Endothelial cell (in vitro differentiated cells): ENCODE results near the gene ZSWIM3. TPM values are rescaled to one million over a fixed set of nuclear protein-coding genes. Genes with fewer than 3 reads are reported as not detected.

Experiments
- DNase-seq: peaks from one replicate; pipeline ENCODE4 v3.0.0; 2021; ENCODE audit warnings: low spot score
- H3K27ac Mint-ChIP-seq: one replicate; pipeline ENCODE4 v1.8.0; 2021; ENCODE audit warnings: mixed read lengths, inconsistent platforms; ENCODE audit not compliant: unreplicated experiment
- H3K27me3 Mint-ChIP-seq: one replicate; pipeline ENCODE4 v1.8.0; 2021; ENCODE audit warnings: mild to moderate bottlenecking, moderate library complexity, mixed read lengths, inconsistent platforms; ENCODE audit not compliant: unreplicated experiment
- H3K36me3 Mint-ChIP-seq: one replicate; pipeline ENCODE4 v1.8.0; 2021; ENCODE audit warnings: mild to moderate bottlenecking, low read depth, mixed read lengths, inconsistent platforms; ENCODE audit not compliant: unreplicated experiment
- H3K4me1 Mint-ChIP-seq: one replicate; pipeline ENCODE4 v1.8.0; 2021; ENCODE audit warnings: mild to moderate bottlenecking, mixed read lengths, inconsistent platforms; ENCODE audit not compliant: unreplicated experiment
- H3K4me3 Mint-ChIP-seq: one replicate; pipeline ENCODE4 v1.8.0; 2021; ENCODE audit warnings: mild to moderate bottlenecking, mixed read lengths, inconsistent platforms; ENCODE audit not compliant: unreplicated experiment
- H3K9me3 Mint-ChIP-seq: one replicate; pipeline ENCODE4 v1.8.0; 2021; ENCODE audit warnings: mixed read lengths, inconsistent platforms; ENCODE audit not compliant: unreplicated experiment
- CTCF ChIP-seq: fragments of 200-600 bp; sonication (generic); IDR thresholded peaks from one replicate; pipeline ENCODE4 v1.5.0; 2021; ENCODE audit warnings: antibody characterized with exemption; ENCODE audit not compliant: unreplicated experiment
- total RNA-seq: library from RNA; stranded (reverse); fragmentation: NEBNext Ultra II Directional; extraction: Animal tissue kit (Norgen Biotek cat#: 25700); gene quantifications from one replicate; pipeline ENCODE4 v1.2.1, GENCODE V29; 2021; ENCODE audit not compliant: unreplicated experiment

The ZSWIM3 gene
- total RNA-seq, 1 donor from 2014 or later: 6.7 TPM

GRCh38 chr20:45890077-45890984 is 32.9 kb downstream of the ZSWIM3 start:
- TF ChIP-seq CTCF: peak; percentile 59
- DNase-seq: peak; percentile 87
- Mint-ChIP-seq H3K27me3 (peaks cover 15% of the 10 kb centered on the region), H3K36me3 (peaks cover 8% of the 10 kb centered on the region), H3K4me3 (peak overlapping the region; percentile 90), H3K4me1 (peaks cover 8% of the 10 kb centered on the region), H3K9me3 (no peaks in the 10 kb centered on the region), H3K27ac (no peak overlapping the region)

GRCh38 chr20:45890985-45891983 is 33.9 kb downstream of the ZSWIM3 start, which contains the start of the genes CTSA and NEURL2:
CTSA (plus strand) TSS chr20:45891335; CDS start chr20:45891569, 234 bp downstream.
NEURL2 (minus strand) TSS chr20:45891208; CDS start chr20:45890991, 217 bp downstream.
- peak; percentile 79 for DNase-seq
- H3K9me3 Mint-ChIP-seq: no peaks in the 10 kb centered on the region
- H3K4me3 Mint-ChIP-seq: peak within 1 kb of the TSS; percentile 90
- H3K36me3 Mint-ChIP-seq: peaks cover 8% of the 10 kb centered on the region
- H3K4me1 Mint-ChIP-seq: peaks cover 8% of the 10 kb centered on the region
- no peak for TF ChIP-seq CTCF
- peaks cover 15% of the 10 kb centered on the region for H3K27me3 Mint-ChIP-seq
- H3K27ac Mint-ChIP-seq: no peak within 1 kb of the TSS

GRCh38 chr20:45892049-45892825 is 34.8 kb downstream of the ZSWIM3 start:
- Mint-ChIP-seq H3K27ac (no peak overlapping the region), H3K27me3 (peaks cover 15% of the 10 kb centered on the region), H3K9me3 (no peaks in the 10 kb centered on the region), H3K4me1 (peaks cover 8% of the 10 kb centered on the region), H3K4me3 (peak overlapping the region; percentile 77), H3K36me3 (peaks cover 8% of the 10 kb centered on the region)
- DNase-seq: no peak
- no peak for TF ChIP-seq CTCF

- H3K9me3 Mint-ChIP-seq: no peaks in the 10 kb centered on the region
- no peak overlapping the region for H3K27ac Mint-ChIP-seq
Observed at GRCh38 chr20:45892828-45893500, 35.5 kb downstream of the ZSWIM3 start.

More at GRCh38 chr20:45892828-45893500, 35.5 kb downstream of the ZSWIM3 start:
- Mint-ChIP-seq H3K4me1 (peaks cover 8% of the 10 kb centered on the region), H3K27me3 (peaks cover 15% of the 10 kb centered on the region), H3K36me3 (peaks cover 14% of the 10 kb centered on the region), H3K4me3 (peak overlapping the region; percentile 77)
- TF ChIP-seq CTCF: no peak
- no peak for DNase-seq
